NCI-H1105 (cell line): ENCODE measurements around the gene MEF2C.

Experiments
- DNase-seq: peaks from one replicate; lab custom pipeline; 2025; lab: John Stamatoyannopoulos, UW

Gene MEF2C

GRCh38 chr5:88826646-88827585 is 56.1 kb downstream of the MEF2C start:
- DNase-seq: no peak

- no peak for DNase-seq
These were observed 57.2 kb downstream of the MEF2C start for GRCh38 chr5:88825584-88826315.

- no peak for DNase-seq
These were observed 57.9 kb downstream of the MEF2C start for GRCh38 chr5:88824892-88825583.

- no peak for DNase-seq
These were observed 58.8 kb downstream of the MEF2C start for GRCh38 chr5:88824141-88824540.

- no peak for DNase-seq
These were observed 59.8 kb downstream of the MEF2C start for GRCh38 chr5:88823201-88823600.

- DNase-seq: no peak
These were observed 61.8 kb downstream of the MEF2C start for GRCh38 chr5:88821161-88821560.

- DNase-seq: no peak
These were observed 62.4 kb downstream of the MEF2C start for GRCh38 chr5:88820581-88820980.

GRCh38 chr5:88819301-88819999 is 63.5 kb downstream of the MEF2C start:
- DNase-seq: no peak

- DNase-seq: no peak
These were observed 64.7 kb downstream of the MEF2C start for GRCh38 chr5:88818296-88818695.

GRCh38 chr5:88816195-88816594 is 66.8 kb downstream of the MEF2C start:
- DNase-seq: no peak

GRCh38 chr5:88815050-88815789 is 67.8 kb downstream of the MEF2C start:
- no peak for DNase-seq

- DNase-seq: no peak
These were observed 69.0 kb downstream of the MEF2C start for GRCh38 chr5:88813805-88814575.

GRCh38 chr5:88813244-88813643 is 69.7 kb downstream of the MEF2C start:
- DNase-seq: no peak

GRCh38 chr5:88808153-88808552 is 74.8 kb downstream of the MEF2C start:
- DNase-seq: no peak

- no peak for DNase-seq
These were observed 75.7 kb downstream of the MEF2C start for GRCh38 chr5:88807327-88807726.

GRCh38 chr5:88806338-88806737 is 76.6 kb downstream of the MEF2C start:
- DNase-seq: no peak

- no peak for DNase-seq
These were observed 77.7 kb downstream of the MEF2C start for GRCh38 chr5:88805151-88805784.

GRCh38 chr5:88804444-88804843 is 78.5 kb downstream of the MEF2C start:
- DNase-seq: no peak

GRCh38 chr5:88803309-88803708 is 79.7 kb downstream of the MEF2C start:
- DNase-seq: no peak

GRCh38 chr5:88799938-88800535 is 82.9 kb downstream of the MEF2C start:
- no peak for DNase-seq
